Keratinocyte (primary cell): ENCODE results near the gene PDGFRA. TPM values are rescaled to one million over a fixed set of nuclear protein-coding genes. Genes with fewer than 3 reads are reported as not detected.

Source experiments
- DNase-seq: peaks from one replicate; pipeline ENCODE4 v3.0.0-alpha.2; 2011; ENCODE audit warnings: low read depth, missing footprints, low spot score
- FAIRE-seq: peaks from 2 replicates; lab custom pipeline; 2011; peaks lifted over from hg19 to GRCh38; lab: Jason Lieb, UNC
- H2AFZ ChIP-seq: 2 replicates; pipeline ENCODE4 v1.6.0; 2012; ENCODE audit warnings: low read length, control low read depth, inconsistent platforms; ENCODE audit not compliant: control insufficient read depth
- H3K27ac ChIP-seq: 2 replicates; pipeline ENCODE4 v1.5.1; 2011; ENCODE audit warnings: low read length; ENCODE audit not compliant: control insufficient read depth, insufficient read depth
- H3K27me3 ChIP-seq: 3 replicates; pipeline ENCODE4 v1.6.0; 2011; ENCODE audit warnings: low read length; ENCODE audit not compliant: control insufficient read depth, insufficient read depth; ENCODE audit errors: extremely low read depth
- H3K36me3 ChIP-seq, 2 experiments: 2 replicates in 1 of 2; 3 replicates in 1 of 2; pipeline ENCODE4 v1.5.1; 2011; ENCODE audit warnings: low read length in 2 of 2, mild to moderate bottlenecking in 1 of 2; ENCODE audit not compliant: control insufficient read depth in 2 of 2, insufficient read depth in 2 of 2; ENCODE audit errors: extremely low read depth in 1 of 2
- H3K4me1 ChIP-seq: 3 replicates; pipeline ENCODE4 v1.5.1; 2011; ENCODE audit warnings: low read length; ENCODE audit not compliant: control insufficient read depth, insufficient read depth; ENCODE audit errors: extremely low read depth
- H3K4me2 ChIP-seq: 3 replicates; pipeline ENCODE4 v1.6.0; 2011; ENCODE audit warnings: low read depth, low read length; ENCODE audit not compliant: control insufficient read depth, insufficient read depth; ENCODE audit errors: extremely low read depth
- H3K4me3 ChIP-seq, 3 experiments: fragments of 200-600 bp in 1 of 3; sonication (generic) in 1 of 3; 2 replicates in 2 of 3; 3 replicates in 1 of 3; pipeline ENCODE4 v1.5.1; 2011 to 2016; ENCODE audit warnings: low read length in 3 of 3, mild to moderate bottlenecking in 3 of 3, control low read depth in 2 of 3, inconsistent platforms in 1 of 3, low read depth in 1 of 3, mixed read lengths in 1 of 3, mixed run types in 1 of 3, moderate library complexity in 1 of 3; ENCODE audit not compliant: control insufficient read depth in 2 of 3, insufficient read depth in 2 of 3; ENCODE audit errors: extremely low read depth in 1 of 3
- H3K79me2 ChIP-seq: 2 replicates; pipeline ENCODE4 v1.6.0; 2012; ENCODE audit warnings: low read length; ENCODE audit not compliant: control insufficient read depth, insufficient read depth
- H3K9ac ChIP-seq: 3 replicates; pipeline ENCODE4 v1.6.0; 2011; ENCODE audit warnings: low read length; ENCODE audit not compliant: control insufficient read depth, insufficient read depth; ENCODE audit errors: extremely low read depth
- H3K9me1 ChIP-seq: 3 replicates; pipeline ENCODE4 v1.6.0; 2011; ENCODE audit warnings: low read length; ENCODE audit not compliant: control insufficient read depth, insufficient read depth; ENCODE audit errors: extremely low read depth
- H3K9me3 ChIP-seq: 2 replicates; pipeline ENCODE4 v1.5.1; 2012; ENCODE audit warnings: low read depth, low read length; ENCODE audit not compliant: control insufficient read depth
- H4K20me1 ChIP-seq: 3 replicates; pipeline ENCODE4 v1.6.0; 2011; ENCODE audit warnings: low read length; ENCODE audit not compliant: control insufficient read depth, insufficient read depth; ENCODE audit errors: extremely low read depth
- EZH2 ChIP-seq: IDR thresholded peaks from one replicate; pipeline ENCODE4 v1.6.1; 2012; ENCODE audit warnings: inconsistent platforms, mild to moderate bottlenecking, low read length, moderate library complexity
- dilution Hi-C: fragments of 300-500 bp; cut with MboI; formaldehyde crosslinking; loops from one replicate; pipeline ENCODE4 v1.7.0; 2020; ENCODE audit warnings: low sequenced_read_pairs; ENCODE audit not compliant: extremely low pct_ligation_motif_present
- polyA plus RNA-seq, 5 experiments: library from polyadenylated mRNA; depleted of rRNA in 3 of 5; stranded (reverse) in 3 of 5; stranded (forward) in 1 of 5; unstranded in 1 of 5; fragments of >200 nt; gene quantifications; 1 replicate in 1 of 5; 2 replicates in 3 of 5; 3 replicates in 1 of 5; pipeline versions ENCODE4 v1.2.1 to v1.2.3, GENCODE V29; 2011 to 2012; ENCODE audit warnings: missing spikeins in 2 of 5, low read depth in 1 of 5, low replicate concordance in 1 of 5
- TF ChIP-seq, protein P1 (sequence below), 3 experiments: IDR thresholded peaks in 1 of 3; conservative IDR thresholded peaks in 1 of 3; optimal IDR thresholded peaks in 1 of 3; 2 replicates in 2 of 3; 3 replicates in 1 of 3; pipeline versions ENCODE3 to v1.5.1; 2011; ENCODE audit warnings: low read length in 3 of 3, mild to moderate bottlenecking in 3 of 3, moderate library complexity in 2 of 3, control low read depth in 1 of 3, inconsistent platforms in 1 of 3; ENCODE audit not compliant: insufficient read depth in 2 of 3; ENCODE audit errors: extremely low read depth in 1 of 3

Gene PDGFRA
- polyA plus RNA-seq, 1 donor (not counting 4 experiments of a cell fraction or from before 2014, with no cell fraction given), result 0.22 TPM

DNA sequence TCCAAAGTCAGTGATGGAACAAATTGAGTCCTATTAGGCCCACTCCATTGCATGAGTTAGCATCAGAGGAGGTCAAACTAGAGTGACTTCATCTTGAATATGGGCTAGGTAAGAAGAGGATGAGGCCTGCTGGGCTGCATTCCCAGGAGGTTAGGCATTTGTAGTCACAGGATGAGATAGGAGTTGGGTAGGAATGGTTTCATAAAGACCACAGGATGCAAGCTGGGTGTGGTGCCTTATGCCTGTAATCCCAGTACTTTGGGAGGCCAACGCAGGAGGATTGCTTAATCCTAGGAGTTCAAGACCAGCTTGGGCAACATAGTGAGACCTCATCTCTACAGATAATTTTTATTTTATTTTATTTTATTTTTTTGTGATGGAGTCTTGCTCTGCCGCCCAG lies 26.8 kb downstream of the PDGFRA start:
- DNase-seq (no peak), FAIRE-seq (no peak)
- H3K9me3 ChIP-seq, result no peaks in the 10 kb centered on the region
- H3K9ac ChIP-seq, result no peak overlapping the region
- H3K27ac ChIP-seq, result no peak overlapping the region
- no peaks in the 10 kb centered on the region for H3K27me3 ChIP-seq
- H3K4me2 ChIP-seq, result no peak overlapping the region
- H3K79me2 ChIP-seq, result no peaks in the 10 kb centered on the region
- H3K36me3 ChIP-seq, result no peaks in the 10 kb centered on the region
- TF ChIP-seq, protein P1, sequence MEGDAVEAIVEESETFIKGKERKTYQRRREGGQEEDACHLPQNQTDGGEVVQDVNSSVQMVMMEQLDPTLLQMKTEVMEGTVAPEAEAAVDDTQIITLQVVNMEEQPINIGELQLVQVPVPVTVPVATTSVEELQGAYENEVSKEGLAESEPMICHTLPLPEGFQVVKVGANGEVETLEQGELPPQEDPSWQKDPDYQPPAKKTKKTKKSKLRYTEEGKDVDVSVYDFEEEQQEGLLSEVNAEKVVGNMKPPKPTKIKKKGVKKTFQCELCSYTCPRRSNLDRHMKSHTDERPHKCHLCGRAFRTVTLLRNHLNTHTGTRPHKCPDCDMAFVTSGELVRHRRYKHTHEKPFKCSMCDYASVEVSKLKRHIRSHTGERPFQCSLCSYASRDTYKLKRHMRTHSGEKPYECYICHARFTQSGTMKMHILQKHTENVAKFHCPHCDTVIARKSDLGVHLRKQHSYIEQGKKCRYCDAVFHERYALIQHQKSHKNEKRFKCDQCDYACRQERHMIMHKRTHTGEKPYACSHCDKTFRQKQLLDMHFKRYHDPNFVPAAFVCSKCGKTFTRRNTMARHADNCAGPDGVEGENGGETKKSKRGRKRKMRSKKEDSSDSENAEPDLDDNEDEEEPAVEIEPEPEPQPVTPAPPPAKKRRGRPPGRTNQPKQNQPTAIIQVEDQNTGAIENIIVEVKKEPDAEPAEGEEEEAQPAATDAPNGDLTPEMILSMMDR (optimal IDR thresholded peaks at IDR 0.05 in 1 of 3, IDR thresholded peaks at IDR 0.05 in 1 of 3, conservative IDR thresholded peaks at IDR 0.05 in 1 of 3; ENCODE audit: extremely low read depth in 1 of 3, insufficient read depth in 2 of 3, low read length in 3 of 3), result no peak
- no peak for TF ChIP-seq EZH2
- no peaks in the 10 kb centered on the region for H4K20me1 ChIP-seq
- H3K4me1 ChIP-seq, result no peaks in the 10 kb centered on the region
- H3K9me1 ChIP-seq, result no peaks in the 10 kb centered on the region
- H2AFZ ChIP-seq, result no peak overlapping the region
- dilution Hi-C loops, result no loop called here
- H3K4me3 ChIP-seq, result no peak overlapping the region

DNA sequence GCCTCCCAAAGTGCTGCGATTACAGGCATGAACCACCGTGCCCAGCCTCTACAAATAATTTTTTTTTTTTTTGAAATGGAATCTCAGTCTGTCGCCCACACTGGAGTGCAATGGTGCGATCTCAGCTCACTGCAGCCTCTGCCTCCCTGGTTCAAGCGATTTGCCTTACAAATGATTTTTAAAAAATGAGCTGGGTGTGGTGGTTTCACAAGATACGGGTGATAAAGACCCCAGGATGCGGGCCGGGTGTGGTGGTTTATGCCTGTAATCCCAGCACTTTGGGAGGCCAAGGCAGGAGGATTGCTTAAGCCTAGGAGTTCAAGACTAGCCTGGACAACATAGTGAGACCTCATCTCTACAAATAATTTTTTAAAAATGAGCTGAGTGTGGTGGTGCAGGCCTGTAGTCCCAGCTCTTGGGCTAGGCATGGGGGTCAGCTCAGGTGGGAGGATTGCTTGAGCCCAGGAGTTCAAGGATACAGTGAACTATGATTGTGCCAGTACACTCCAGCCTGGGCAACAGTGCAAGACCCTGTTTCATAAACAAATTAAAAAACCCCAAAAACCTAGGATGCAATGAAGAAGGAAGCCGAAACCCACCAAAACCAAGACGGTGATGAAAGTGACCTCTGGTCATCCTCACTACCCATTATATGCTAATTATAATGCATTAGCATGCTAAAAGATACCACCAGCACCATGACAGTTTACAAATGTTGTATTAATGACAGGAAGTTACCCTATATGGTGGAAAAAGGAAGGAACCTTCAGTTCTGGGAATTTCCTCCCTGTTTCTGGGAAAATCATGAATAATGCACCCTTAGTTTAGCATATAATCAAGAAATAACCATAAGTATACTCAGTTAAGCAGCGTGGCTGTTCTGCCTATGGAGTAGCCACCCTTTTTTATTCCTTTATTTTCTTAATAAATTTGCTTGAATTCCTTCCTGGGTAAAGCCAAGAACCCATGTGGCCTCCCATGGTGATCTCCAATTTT lies 27.7 kb downstream of the PDGFRA start:
- Histone ChIP-seq H3K4me1 (no peaks in the 10 kb centered on the region), H3K27ac (no peak overlapping the region), H2AFZ (no peak overlapping the region), H3K27me3 (no peaks in the 10 kb centered on the region), H3K79me2 (no peaks in the 10 kb centered on the region), H3K4me3 (no peak overlapping the region), H3K36me3 (no peaks in the 10 kb centered on the region), H3K9me3 (no peaks in the 10 kb centered on the region), H3K9ac (no peak overlapping the region), H3K4me2 (no peak overlapping the region), H3K9me1 (no peaks in the 10 kb centered on the region), H4K20me1 (no peaks in the 10 kb centered on the region)
- TF ChIP-seq, protein P1 (optimal IDR thresholded peaks at IDR 0.05 in 1 of 3, IDR thresholded peaks at IDR 0.05 in 1 of 3, conservative IDR thresholded peaks at IDR 0.05 in 1 of 3; ENCODE audit: extremely low read depth in 1 of 3, insufficient read depth in 2 of 3, low read length in 3 of 3), result no peak
- no peak for TF ChIP-seq EZH2
- DNase-seq (no peak), FAIRE-seq (no peak)
- dilution Hi-C loops, result no loop called here
